GM19397 (cell line): Measurements from ENCODE around the gene TMEM131.
"Not testable (repeated sequence)": the region's sequence is repeated elsewhere in the genome, so short reads cannot be mapped to it uniquely, and the experiment has no call there.

Experiments
- ATAC-seq: cut with Tn5 transposase; IDR thresholded peaks from one replicate; pipeline ENCODE4 v1.9.1; 2021; ENCODE audit warnings: mild to moderate bottlenecking, moderate library complexity; ENCODE audit not compliant: unreplicated experiment

The TMEM131 gene

DNA sequence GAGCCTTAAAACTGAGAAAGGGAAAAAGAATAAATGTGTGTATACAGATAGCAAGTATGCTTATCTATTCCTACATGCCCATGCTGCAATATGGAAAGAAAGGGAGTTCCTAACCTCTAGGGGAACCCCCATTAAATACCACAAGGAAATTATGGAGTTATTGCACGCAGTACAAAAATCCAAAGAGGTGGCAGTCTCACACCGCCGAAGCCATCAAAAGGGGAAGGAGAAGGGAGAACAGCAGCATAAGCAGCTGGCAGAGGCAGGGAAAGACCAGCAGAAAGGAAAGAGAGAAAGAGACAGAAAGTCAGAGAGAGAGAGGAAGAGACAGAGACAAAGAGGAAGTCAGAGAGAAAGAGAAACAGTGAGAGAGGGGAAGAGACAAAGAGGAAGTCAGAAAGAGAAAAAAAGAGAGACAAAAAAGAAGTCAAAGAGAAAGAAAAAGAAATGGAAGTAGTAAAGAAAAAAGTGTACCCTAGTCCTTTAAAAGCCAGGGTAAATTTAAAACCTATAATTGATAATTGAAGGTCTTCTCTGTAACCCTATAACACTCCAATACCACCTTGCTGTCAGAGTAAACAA lies 169.4 kb downstream of the TMEM131 start:
- not testable (repeated sequence) for ATAC-seq

DNA sequence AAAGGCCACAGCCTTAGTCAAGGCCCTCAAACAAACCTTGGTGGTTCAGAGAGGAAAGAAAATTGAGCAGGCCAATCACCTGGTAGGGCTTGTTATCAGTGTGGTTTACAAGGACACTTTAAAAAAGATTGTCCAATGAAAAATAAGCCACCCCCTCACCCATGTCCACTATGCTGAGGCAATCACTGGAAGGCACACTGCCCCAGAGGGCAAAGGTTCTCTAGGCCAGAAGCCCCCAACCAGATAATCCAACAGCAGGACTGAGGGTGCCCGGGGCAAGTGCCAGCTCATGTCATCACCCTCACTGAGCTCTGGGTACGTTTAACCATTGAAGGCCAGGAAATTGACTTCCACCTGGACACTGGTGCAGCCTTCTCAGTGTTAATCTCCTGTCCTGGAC lies 171.7 kb downstream of the TMEM131 start:
- ATAC-seq = not testable (repeated sequence)

DNA sequence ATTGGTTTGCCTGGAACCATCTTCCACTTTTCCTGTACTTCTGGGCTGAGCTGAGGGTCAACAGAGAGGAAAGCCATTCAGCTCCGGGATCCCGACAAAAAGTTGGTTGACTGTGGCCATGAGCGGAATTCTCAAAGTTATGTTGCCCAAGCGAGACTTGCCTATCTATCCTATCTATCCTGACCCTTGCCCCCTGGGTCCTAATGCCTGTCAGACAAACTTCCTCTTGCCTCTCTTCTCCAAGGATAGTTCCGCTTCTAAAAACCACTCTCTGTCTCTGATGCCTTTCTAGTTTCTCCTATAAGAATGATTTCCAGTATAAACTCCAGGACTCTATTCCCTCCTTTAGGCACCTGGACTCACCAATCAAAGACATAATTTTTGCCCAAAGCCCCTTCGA lies 173.9 kb downstream of the TMEM131 start:
- not testable (repeated sequence) for ATAC-seq

- ATAC-seq = no peak
Measured at GRCh38 chr2:97819754-97820153, 176.0 kb downstream of the TMEM131 start.

GRCh38 chr2:97816411-97816810 lies 179.3 kb downstream of the TMEM131 start:
- no peak for ATAC-seq

DNA sequence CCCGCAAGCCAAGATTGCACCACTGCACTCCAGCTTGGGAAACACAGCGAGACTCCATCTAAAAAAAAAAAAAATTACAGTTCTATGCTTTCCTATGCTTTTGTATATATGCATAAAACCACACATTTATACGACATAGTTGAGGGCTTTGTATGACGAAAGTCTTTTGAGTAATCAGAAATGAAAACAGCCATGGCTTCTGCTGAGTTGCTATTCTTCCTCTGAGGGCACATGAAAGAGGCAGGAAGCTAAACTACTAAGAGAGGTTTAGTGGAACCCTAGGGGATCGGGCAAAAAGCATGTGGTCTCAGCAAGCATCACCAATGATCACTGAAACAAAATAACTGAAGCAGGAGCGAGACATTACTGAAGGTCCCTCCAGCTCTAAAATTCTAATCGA lies 182.8 kb downstream of the TMEM131 start:
- no peak for ATAC-seq

DNA sequence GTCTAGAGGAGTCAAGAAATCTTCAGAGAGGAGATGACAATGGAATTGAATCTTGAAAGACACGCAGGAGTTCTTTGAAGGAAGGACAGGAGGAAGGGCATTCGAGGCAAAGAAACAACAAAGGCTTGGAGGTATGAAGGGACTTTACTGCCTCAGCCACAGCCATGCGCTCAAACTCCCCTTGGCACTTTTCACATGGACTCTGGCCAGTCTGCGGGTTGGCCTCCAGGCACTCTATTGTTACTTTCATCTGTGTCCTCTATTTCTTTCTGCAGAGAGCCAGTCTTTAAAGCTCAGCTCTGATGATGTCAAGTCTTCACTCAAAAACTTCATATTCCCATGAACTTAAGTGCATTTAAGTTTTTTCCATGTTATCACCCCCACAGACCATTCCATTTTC lies 186.9 kb downstream of the TMEM131 start:
- no peak for ATAC-seq

DNA sequence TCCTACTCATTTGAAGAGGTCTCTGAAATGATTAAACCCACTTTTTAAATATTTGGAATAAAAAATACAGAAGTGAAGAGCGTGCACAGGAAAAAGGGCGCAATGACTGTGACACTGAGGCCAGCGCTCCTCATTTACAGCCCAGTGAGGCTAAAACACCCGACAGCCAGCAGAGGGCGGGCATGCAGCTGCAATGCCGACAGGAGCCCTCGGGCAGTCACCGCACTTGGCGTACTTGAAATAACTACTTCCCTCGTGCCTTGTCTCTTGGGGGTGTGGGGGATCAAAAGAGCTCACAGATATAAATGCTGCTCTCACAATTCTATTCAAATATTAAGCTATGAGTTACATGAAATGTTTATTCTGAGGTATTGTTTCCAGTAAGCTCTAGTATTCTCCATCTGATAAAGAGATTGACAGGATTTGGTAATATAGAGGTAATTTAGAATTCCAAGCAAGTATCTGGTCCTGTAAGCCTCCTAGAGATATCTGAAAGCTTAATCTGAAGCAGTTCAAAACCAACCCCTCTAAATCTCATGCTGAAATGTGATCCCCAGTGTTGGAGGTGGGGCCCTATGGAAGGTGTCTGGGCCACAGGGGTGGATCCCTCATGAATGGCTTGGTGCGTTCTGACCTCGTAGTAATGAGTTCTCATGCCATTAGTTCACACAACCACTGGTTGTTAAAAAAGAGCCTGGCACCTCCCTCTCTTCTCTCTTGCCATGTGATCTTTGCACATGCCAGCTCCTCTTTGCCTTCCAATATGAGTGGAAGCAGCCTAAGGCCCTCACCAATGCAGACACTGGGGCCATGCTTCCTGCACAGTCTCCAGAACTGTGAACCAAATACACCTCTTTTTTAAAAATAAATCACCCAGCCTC lies 188.8 kb downstream of the TMEM131 start:
- peak; percentile 68 for ATAC-seq

GRCh38 chr2:97805776-97806175 lies 190.0 kb downstream of the TMEM131 start:
- no peak for ATAC-seq

GRCh38 chr2:97801028-97801427 lies 194.7 kb downstream of the TMEM131 start:
- ATAC-seq = no peak

- no peak for ATAC-seq
Measured at GRCh38 chr2:97798416-97798815, 197.3 kb downstream of the TMEM131 start.

- no peak for ATAC-seq
Measured at GRCh38 chr2:97797355-97797754, 198.4 kb downstream of the TMEM131 start.

DNA sequence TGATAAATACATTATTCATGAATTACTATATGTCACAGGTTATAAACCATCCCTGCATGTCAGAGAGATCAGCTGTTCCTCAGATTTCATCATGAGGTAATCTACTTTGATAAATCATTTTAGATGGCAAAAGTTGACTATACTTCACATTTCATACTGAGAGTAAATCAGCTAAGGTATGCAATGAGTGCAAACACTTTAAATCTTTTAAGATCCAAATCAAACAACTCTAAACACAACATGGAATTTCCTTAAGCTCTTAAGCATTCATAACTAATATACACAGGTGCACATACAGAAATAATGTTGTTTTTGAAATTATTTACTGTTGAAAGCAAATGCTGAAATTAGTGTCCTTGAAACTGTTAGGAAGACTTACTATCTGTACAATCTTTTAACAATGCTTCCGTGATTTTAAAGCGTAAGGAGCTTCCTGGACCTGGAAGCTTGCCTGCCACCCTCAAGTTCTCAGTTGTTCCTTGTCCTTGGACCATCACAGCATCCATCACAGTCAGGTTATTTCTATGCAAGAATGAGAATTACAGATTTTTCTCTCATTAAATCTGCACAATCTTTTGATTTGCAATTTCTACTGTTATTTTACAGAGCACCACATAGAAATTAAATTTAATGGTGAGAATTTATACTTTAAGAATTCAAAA lies 199.2 kb downstream of the TMEM131 start:
- no peak for ATAC-seq

DNA sequence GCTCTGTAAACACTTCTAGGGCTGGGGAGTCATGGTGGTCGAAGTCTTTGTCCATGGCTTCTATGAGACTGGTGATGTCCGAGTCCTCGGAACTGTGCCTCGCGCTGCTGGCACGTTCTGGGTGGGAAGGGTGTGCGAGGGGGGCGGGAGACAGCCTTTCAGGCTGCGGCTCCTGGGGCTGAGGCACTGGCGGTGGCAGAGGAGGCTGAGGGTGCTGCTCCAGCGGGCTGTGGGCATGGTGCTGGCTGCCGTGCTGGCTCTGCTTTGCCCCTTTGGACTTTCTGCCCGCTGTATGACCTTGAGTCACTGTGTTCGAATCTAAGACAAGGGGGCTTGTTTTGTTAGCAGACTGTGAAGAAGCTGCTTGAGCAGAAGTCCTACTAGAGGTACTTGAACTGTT lies 203.3 kb downstream of the TMEM131 start:
- ATAC-seq = no peak

- ATAC-seq = no peak
Measured at GRCh38 chr2:97788986-97789644, 206.6 kb downstream of the TMEM131 start.

DNA sequence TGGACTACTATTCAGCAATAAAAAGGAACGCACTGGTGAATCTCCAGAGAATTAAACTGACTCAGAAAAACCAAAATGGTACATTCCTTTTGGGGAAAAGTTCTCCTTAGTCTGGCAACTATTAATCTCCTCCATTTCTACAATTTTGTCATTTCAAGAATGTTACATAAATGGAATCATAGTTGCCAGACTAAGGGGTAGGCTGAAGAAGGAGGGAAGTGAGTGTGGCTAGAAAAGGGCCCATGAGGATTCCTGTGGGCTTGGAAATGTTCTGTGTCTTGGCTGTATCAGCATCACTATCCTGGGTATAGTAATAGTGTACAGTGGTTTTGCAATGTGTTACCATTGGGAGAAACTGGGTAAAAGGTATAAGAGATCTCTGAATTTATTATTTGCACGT lies 209.9 kb downstream of the TMEM131 start:
- no peak for ATAC-seq

DNA sequence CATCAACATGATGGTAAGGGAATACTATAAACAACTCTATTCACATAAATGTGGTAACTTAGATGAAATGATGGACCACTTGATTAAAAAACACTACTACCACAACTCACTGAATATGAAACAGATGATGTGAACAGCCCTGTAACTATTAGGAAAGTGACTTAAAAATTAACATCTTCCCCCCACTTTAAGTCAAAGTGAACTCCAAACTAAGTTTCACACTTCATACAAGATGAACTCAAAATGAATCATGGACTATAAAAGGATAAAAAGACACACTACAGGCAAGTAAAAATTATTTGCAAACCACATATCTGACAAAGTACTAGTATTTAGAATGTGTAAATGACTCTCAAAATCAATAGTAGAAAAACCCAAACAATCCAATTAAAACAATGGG lies 210.8 kb downstream of the TMEM131 start:
- ATAC-seq = no peak

DNA sequence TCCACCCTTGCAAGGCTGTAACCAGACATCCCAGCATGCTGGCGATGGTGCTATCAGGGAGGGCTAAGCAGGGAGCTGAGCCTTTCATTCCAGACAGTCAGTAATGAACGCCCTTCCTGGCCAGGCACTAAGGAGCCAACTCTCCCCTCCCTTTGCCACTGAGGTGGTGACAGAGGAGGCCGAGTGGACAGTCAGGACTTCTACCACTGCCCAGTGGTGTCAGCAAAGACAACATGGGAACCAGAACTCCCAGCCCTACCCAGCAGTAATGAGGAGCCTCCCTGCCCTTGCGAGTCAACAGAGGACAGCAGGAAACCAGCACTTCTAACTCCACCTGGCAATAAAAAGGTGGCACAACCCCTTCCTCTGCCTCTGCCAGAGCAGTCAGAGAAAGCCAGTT lies 213.8 kb downstream of the TMEM131 start:
- no peak for ATAC-seq

DNA sequence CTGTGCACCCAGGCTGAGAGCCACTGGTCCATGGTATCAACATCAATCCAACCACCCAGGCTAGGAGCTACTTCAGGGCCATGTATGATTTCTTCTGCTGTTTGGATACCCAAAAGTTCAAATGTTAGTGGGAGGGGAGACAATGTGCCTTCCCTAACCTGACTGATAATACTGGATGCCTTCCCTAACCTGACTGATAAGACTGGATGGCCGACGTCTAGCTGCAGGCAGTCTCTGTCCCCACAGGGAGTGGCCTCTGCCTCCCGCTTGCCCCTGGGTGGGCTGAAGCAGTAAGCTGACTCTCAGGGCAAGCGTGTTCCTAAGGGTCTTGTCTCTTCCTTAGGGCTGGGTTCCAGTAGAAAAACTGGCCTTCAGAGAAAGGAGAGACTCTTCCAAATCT lies 216.6 kb downstream of the TMEM131 start:
- ATAC-seq = no peak

GRCh38 chr2:97775074-97775473 lies 220.7 kb downstream of the TMEM131 start:
- no peak for ATAC-seq

DNA sequence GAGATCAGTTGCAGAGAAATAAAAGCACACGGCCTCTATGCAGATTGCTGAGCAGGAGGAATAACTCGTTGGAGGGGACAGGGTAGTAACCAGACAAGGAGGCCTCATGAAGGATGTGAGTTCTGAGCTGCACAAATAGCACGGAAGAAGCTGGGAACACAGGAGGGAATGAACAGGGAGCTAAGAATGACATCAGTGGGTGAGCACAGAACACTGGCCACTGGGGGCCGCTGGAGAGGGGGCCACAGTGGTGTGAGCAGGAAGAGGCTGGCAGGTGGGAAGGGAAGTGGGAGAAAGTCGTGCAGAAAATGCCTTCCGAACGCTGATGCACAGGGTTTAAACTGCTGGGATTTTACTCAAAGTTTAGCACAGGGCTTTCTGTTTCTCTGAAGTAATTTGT lies 221.3 kb downstream of the TMEM131 start:
- ATAC-seq = no peak
